GM23338 (cell line): ENCODE results near the gene MTCL1. TPM values are rescaled to one million over a fixed set of nuclear protein-coding genes. Genes with fewer than 3 reads are reported as not detected.
A peak's percentile ranks its signal among the peaks of the same experiment; 100 is the strongest.

ENCODE experiments used
- ATAC-seq: fragments of 200-7000 bp; cut with Tn5 transposase; 3 replicates; pipeline ENCODE4 v1.9.1; 2020
- DNase-seq: peaks from one replicate; pipeline ENCODE4 v3.0.0-alpha.2; 2015; ENCODE audit warnings: low spot score
- H2AFZ ChIP-seq: fragments of 200-600 bp; sonication (generic); 2 replicates; pipeline ENCODE4 v1.8.0; 2016; ENCODE audit warnings: antibody characterized with exemption, mild to moderate bottlenecking, moderate library complexity
- H3F3A ChIP-seq: fragments of 200-600 bp; sonication (generic); replicated peaks from 2 replicates; pipeline ENCODE4 v1.8.0; 2017; ENCODE audit warnings: antibody characterized with exemption, mixed run types, low read depth
- H3K27ac ChIP-seq: fragments of 200-600 bp; sonication (generic); 2 replicates; pipeline ENCODE4 v1.6.1; 2016; ENCODE audit warnings: low read depth
- H3K27me3 ChIP-seq: fragments of 200-600 bp; sonication (generic); 2 replicates; pipeline ENCODE4 v1.8.0; 2016; ENCODE audit warnings: mild to moderate bottlenecking, mixed run types, moderate library complexity; ENCODE audit not compliant: insufficient read depth
- H3K36me3 ChIP-seq: fragments of 200-600 bp; sonication (generic); 2 replicates; pipeline ENCODE4 v1.8.0; 2016; ENCODE audit warnings: mild to moderate bottlenecking; ENCODE audit not compliant: insufficient read depth
- H3K4me1 ChIP-seq: fragments of 200-600 bp; sonication (generic); 2 replicates; pipeline ENCODE4 v1.8.0; 2016; ENCODE audit warnings: mild to moderate bottlenecking, moderate library complexity; ENCODE audit not compliant: insufficient read depth
- H3K4me2 ChIP-seq: fragments of 200-600 bp; sonication (generic); 2 replicates; pipeline ENCODE4 v1.7.1; 2017; ENCODE audit warnings: mixed run types
- H3K4me3 ChIP-seq: fragments of 200-600 bp; sonication (generic); 2 replicates; pipeline ENCODE4 v1.6.1; 2016; ENCODE audit warnings: mixed run types
- H3K79me2 ChIP-seq: fragments of 200-600 bp; sonication (generic); replicated peaks from 2 replicates; pipeline ENCODE4 v1.8.0; 2017; ENCODE audit warnings: mild to moderate bottlenecking; ENCODE audit not compliant: insufficient read depth
- H3K9me2 ChIP-seq: fragments of 200-600 bp; sonication (generic); 2 replicates; pipeline ENCODE4 v1.8.0; 2017; ENCODE audit not compliant: insufficient read depth
- H4K20me1 ChIP-seq: fragments of 200-600 bp; sonication (generic); replicated peaks from 2 replicates; pipeline ENCODE4 v1.8.0; 2017; ENCODE audit warnings: mild to moderate bottlenecking; ENCODE audit not compliant: insufficient read depth
- H3K27ac Mint-ChIP-seq: 2 replicates; pipeline ENCODE4 v1.8.0; 2020; ENCODE audit warnings: inconsistent platforms, mild to moderate bottlenecking, moderate library complexity, mixed read lengths
- H3K27me3 Mint-ChIP-seq: 3 replicates; pipeline ENCODE4 v1.8.0; 2022; ENCODE audit warnings: low read depth, mild to moderate bottlenecking, moderate library complexity, mixed read lengths, inconsistent platforms; ENCODE audit not compliant: insufficient read depth, poor library complexity
- H3K36me3 Mint-ChIP-seq: 3 replicates; pipeline ENCODE4 v1.8.0; 2021; ENCODE audit warnings: low read depth, mild to moderate bottlenecking, inconsistent platforms, moderate library complexity, mixed read lengths
- H3K4me1 Mint-ChIP-seq: 3 replicates; pipeline ENCODE4 v1.8.0; 2020; ENCODE audit warnings: mild to moderate bottlenecking, inconsistent platforms, mixed read lengths
- H3K4me3 Mint-ChIP-seq: 3 replicates; pipeline ENCODE4 v1.8.0; 2021; ENCODE audit warnings: moderate library complexity, mild to moderate bottlenecking, inconsistent platforms, mixed read lengths
- H3K9me3 Mint-ChIP-seq: 3 replicates; pipeline ENCODE4 v1.8.0; 2020; ENCODE audit warnings: moderate library complexity, mild to moderate bottlenecking, inconsistent platforms, mixed read lengths
- CREB1 ChIP-seq: fragments of 250-450 bp; sonication (Bioruptor Pico); IDR thresholded peaks from 2 replicates; pipeline ENCODE4 v1.5.0; 2020; ENCODE audit warnings: low read depth, mild to moderate bottlenecking, moderate library complexity
- CTCF ChIP-seq, 2 experiments: fragments of 200-600 bp in 1 of 2; sonication (generic) in 1 of 2; conservative IDR thresholded peaks; 2 replicates each; pipeline versions ENCODE4 v1.5.1 to v1.6.1; 2016 to 2017; ENCODE audit warnings: antibody characterized with exemption in 2 of 2, low read depth in 2 of 2, mild to moderate bottlenecking in 2 of 2, moderate library complexity in 1 of 2
- ETS1 ChIP-seq: IDR thresholded peaks from 2 replicates; pipeline ENCODE4 v1.6.1; 2016; ENCODE audit warnings: antibody characterized with exemption
- EZH2 ChIP-seq: fragments of 200-600 bp; sonication (generic); IDR thresholded peaks from one replicate; pipeline ENCODE4 v1.8.0; 2017; ENCODE audit warnings: antibody characterized with exemption, mild to moderate bottlenecking, low read depth; ENCODE audit not compliant: unreplicated experiment
- EZH2phosphoT487 ChIP-seq: fragments of 200-600 bp; sonication (generic); IDR thresholded peaks from one replicate; pipeline ENCODE4 v1.8.1; 2018; ENCODE audit warnings: antibody characterized with exemption; ENCODE audit not compliant: unreplicated experiment
- JUNB ChIP-seq: IDR thresholded peaks from one replicate; pipeline ENCODE4 v1.6.1; 2016; ENCODE audit warnings: antibody characterized with exemption; ENCODE audit not compliant: unreplicated experiment
- NANOG ChIP-seq: IDR thresholded peaks from 2 replicates; pipeline ENCODE4 v1.6.1; 2016; ENCODE audit warnings: antibody characterized with exemption, borderline replicate concordance
- POLR2AphosphoS5 ChIP-seq: IDR thresholded peaks from 2 replicates; pipeline ENCODE4 v1.6.1; 2016; ENCODE audit warnings: antibody characterized with exemption, low read depth
- REST ChIP-seq: IDR thresholded peaks from one replicate; pipeline ENCODE4 v1.6.1; 2018; ENCODE audit warnings: antibody characterized with exemption; ENCODE audit not compliant: unreplicated experiment
- STAT1 ChIP-seq: IDR thresholded peaks from one replicate; pipeline ENCODE4 v1.6.1; 2016; ENCODE audit warnings: antibody characterized with exemption; ENCODE audit not compliant: unreplicated experiment
- ZNF114 ChIP-seq: fragments of 250-450 bp; sonication (Bioruptor Pico); IDR thresholded peaks from 2 replicates; pipeline ENCODE4 v1.5.0; 2020; ENCODE audit warnings: mild to moderate bottlenecking, moderate library complexity
- polyA plus RNA-seq: library from polyadenylated mRNA; unstranded; fragments of >200 nt; fragmentation: Nextera tagmentation; extraction: Ambion mirVana; gene quantifications from 2 replicates; pipeline ENCODE4 v1.2.1, GENCODE V29; 2016
- total RNA-seq: library from RNA; depleted of rRNA; stranded (reverse); fragments of >200 nt; shearing (Covaris generic); gene quantifications from 2 replicates; pipeline ENCODE4 v1.2.3, GENCODE V29; 2014

The MTCL1 gene
- total and polyA plus RNA-seq, 2 experiments from 2014 or later = 14.4 to 45.0 TPM

- Histone ChIP-seq H3K9me2 (no peaks in the 10 kb centered on the region), H3K27ac (no peak overlapping the region), H3K4me3 (peak overlapping the region; percentile 23; the same call in 1 of the 2 replicates), H3K4me1 (peaks cover 24% of the 10 kb centered on the region), H4K20me1 (no peaks in the 10 kb centered on the region), H3K79me2 (peaks cover 13% of the 10 kb centered on the region), H3F3A (peaks cover 10% of the 10 kb centered on the region), H2AFZ (peak overlapping the region; percentile 87), H3K4me2 (peak overlapping the region; percentile 93), H3K27me3 (peaks cover 35% of the 10 kb centered on the region), H3K36me3 (no peaks in the 10 kb centered on the region)
- peaks cover 25% of the 10 kb centered on the region for H3K4me1 Mint-ChIP-seq
- H3K9me3 Mint-ChIP-seq = no peaks in the 10 kb centered on the region
- H3K27me3 Mint-ChIP-seq = peaks cover 26% of the 10 kb centered on the region
- no peak overlapping the region for H3K27ac Mint-ChIP-seq
- DNase-seq = peak; percentile 46
- peaks cover 6% of the 10 kb centered on the region; the same call in 2 of the 3 replicates for H3K36me3 Mint-ChIP-seq
- H3K4me3 Mint-ChIP-seq = peak overlapping the region; percentile 15; the same call in 1 of the 3 replicates
- peak; percentile 5 for ATAC-seq
- TF ChIP-seq POLR2AphosphoS5 (no peak), CTCF (conservative IDR thresholded peaks at IDR 0.05; ENCODE audit: low read depth in 2 of 2) (0 out of 4 replicates have a peak, but pooled peaks of 1 of the 2 experiments have one; percentile 2)
These were observed 2.2 kb upstream of the MTCL1 start for GRCh38 chr18:8703092-8703709.

- Mint-ChIP-seq H3K4me3 (peak overlapping the region; percentile 86), H3K27me3 (peaks cover 26% of the 10 kb centered on the region), H3K27ac (no peak overlapping the region), H3K4me1 (peaks cover 32% of the 10 kb centered on the region), H3K36me3 (peaks cover 10% of the 10 kb centered on the region; the same call in 2 of the 3 replicates), H3K9me3 (no peaks in the 10 kb centered on the region)
- ATAC-seq = peak; percentile 2
- Histone ChIP-seq H3K79me2 (peaks cover 19% of the 10 kb centered on the region), H3K4me2 (peak overlapping the region; percentile 93), H4K20me1 (no peaks in the 10 kb centered on the region), H3K27ac (no peak overlapping the region), H3K4me3 (peak overlapping the region; percentile 74), H3K36me3 (no peaks in the 10 kb centered on the region), H3K4me1 (peaks cover 30% of the 10 kb centered on the region), H3F3A (peaks cover 15% of the 10 kb centered on the region), H2AFZ (peak overlapping the region; percentile 87), H3K27me3 (peaks cover 35% of the 10 kb centered on the region), H3K9me2 (no peaks in the 10 kb centered on the region)
- no peak for DNase-seq
- TF ChIP-seq EZH2phosphoT487 = no peak
- no peak for TF ChIP-seq ETS1
- TF ChIP-seq NANOG = no peak
- no peak for TF ChIP-seq EZH2
- no peak for TF ChIP-seq STAT1
- no peak for TF ChIP-seq CREB1
- no peak for TF ChIP-seq POLR2AphosphoS5
- TF ChIP-seq JUNB = no peak
- TF ChIP-seq REST = no peak
- no peak for TF ChIP-seq ZNF114 (CRISPR knock-in tag)
These were observed 1.5 kb upstream of the MTCL1 start for GRCh38 chr18:8703781-8704301.
